GM15510 (cell line): ENCODE data around the gene UBE2Z.

Source experiments
- POLR2A ChIP-seq: IDR thresholded peaks from 3 replicates; pipeline ENCODE4 v1.6.1; 2011; ENCODE audit warnings: borderline replicate concordance; ENCODE audit not compliant: insufficient read length; ENCODE audit errors: extremely low read depth

UBE2Z gene

GRCh38 chr17:48973806-48974205, 65.6 kb downstream of the UBE2Z start:
- TF ChIP-seq POLR2A, result no peak
